IMR-90 (cell line): ENCODE results near the gene AGR3. TPM values are rescaled to one million over a fixed set of nuclear protein-coding genes. Genes with fewer than 3 reads are reported as not detected.

Experiments
- ATAC-seq: fragments of 200-7000 bp; cut with Tn5 transposase; 2 replicates; pipeline ENCODE4 v1.9.1; 2020; ENCODE audit warnings: low read depth, mild to moderate bottlenecking, moderate library complexity
- BruUV-seq: library from RNA; stranded (reverse); fragments of 400-500 nt; replicated peaks from 2 replicates; lab custom pipeline; 2021; lab: Mats Ljungman, UMichigan
- CTCF ChIA-PET: fragments of 300-600 bp; formaldehyde crosslinking; extraction: SDS; loops from one replicate; lab custom pipeline; 2021; ENCODE audit warnings: antibody characterized with exemption; lab: Yijun Ruan, JAX
- POLR2A ChIA-PET: fragments of 300-600 bp; sonication (Branson Sonifier 250); formaldehyde crosslinking; loops from one replicate; lab custom pipeline; 2022; ENCODE audit warnings: antibody characterized with exemption; ENCODE audit not compliant: unreplicated experiment; lab: Charles Lee
- DNase-seq: peaks from one replicate; pipeline ENCODE4 v3.0.0; 2013
- H2AFZ ChIP-seq: replicated peaks from 2 replicates; pipeline ENCODE3; 2013; ENCODE audit warnings: low read length, mild to moderate bottlenecking; ENCODE audit not compliant: poor library complexity
- H2AK5ac ChIP-seq: 2 replicates; pipeline ENCODE4 v1.6.1; 2013; ENCODE audit warnings: low read depth, low read length, inconsistent platforms
- H2AK9ac ChIP-seq: replicated peaks from 2 replicates; pipeline ENCODE3; 2013; ENCODE audit warnings: mild to moderate bottlenecking, low read depth, low read length, moderate library complexity; ENCODE audit not compliant: poor library complexity
- H2BK120ac ChIP-seq: 2 replicates; pipeline ENCODE4 v1.6.1; 2013; ENCODE audit warnings: low read depth, low read length, inconsistent platforms
- H2BK15ac ChIP-seq: 3 replicates; pipeline ENCODE4 v1.6.1; 2013; ENCODE audit warnings: low read depth, low read length, inconsistent platforms
- H2BK20ac ChIP-seq: 2 replicates; pipeline ENCODE4 v1.6.1; 2013; ENCODE audit warnings: low read depth, mild to moderate bottlenecking, inconsistent platforms, low read length, moderate library complexity
- H2BK5ac ChIP-seq: 2 replicates; pipeline ENCODE4 v1.6.1; 2013; ENCODE audit warnings: mild to moderate bottlenecking, low read depth, low read length, inconsistent platforms; ENCODE audit not compliant: poor library complexity, severe bottlenecking
- H3K14ac ChIP-seq: replicated peaks from 2 replicates; pipeline ENCODE4 v1.6.1; 2013; ENCODE audit warnings: low read depth, low read length, inconsistent platforms
- H3K18ac ChIP-seq: 2 replicates; pipeline ENCODE4 v1.6.1; 2013; ENCODE audit warnings: low read depth, low read length, control low read depth
- H3K23ac ChIP-seq: 2 replicates; pipeline ENCODE4 v1.6.1; 2013; ENCODE audit warnings: low read depth, low read length, inconsistent platforms
- H3K27ac ChIP-seq: 2 replicates; pipeline ENCODE4 v1.5.1; 2013; ENCODE audit warnings: mild to moderate bottlenecking, control low read depth, low read length; ENCODE audit not compliant: insufficient read depth
- H3K27me3 ChIP-seq: 2 replicates; pipeline ENCODE4 v1.6.1; 2013; ENCODE audit warnings: low read length; ENCODE audit not compliant: control insufficient read depth, insufficient read depth
- H3K36me3 ChIP-seq: 2 replicates; pipeline ENCODE4 v1.6.1; 2013; ENCODE audit warnings: low read length, mixed read lengths; ENCODE audit not compliant: control insufficient read depth, insufficient read depth
- H3K4ac ChIP-seq: 2 replicates; pipeline ENCODE4 v1.6.1; 2013; ENCODE audit warnings: low read depth, low read length, inconsistent platforms
- H3K4me1 ChIP-seq: 2 replicates; pipeline ENCODE4 v1.6.1; 2013; ENCODE audit warnings: low read length, mixed read lengths; ENCODE audit not compliant: control insufficient read depth, insufficient read depth
- H3K4me2 ChIP-seq: 2 replicates; pipeline ENCODE4 v1.6.1; 2013; ENCODE audit warnings: low read depth, mild to moderate bottlenecking, control low read depth, low read length, moderate library complexity
- H3K4me3 ChIP-seq: 2 replicates; pipeline ENCODE4 v1.5.1; 2013; ENCODE audit warnings: low read depth, mild to moderate bottlenecking, control low read depth, low read length, moderate library complexity; ENCODE audit not compliant: insufficient read depth
- H3K56ac ChIP-seq: 2 replicates; pipeline ENCODE4 v1.6.1; 2013; ENCODE audit warnings: low read length, inconsistent platforms; ENCODE audit not compliant: insufficient read depth; ENCODE audit errors: extremely low read depth
- H3K79me1 ChIP-seq, 2 experiments: 2 replicates each; pipeline ENCODE4 v1.6.1; 2013; ENCODE audit warnings: low read length in 2 of 2, inconsistent platforms in 1 of 2, low read depth in 1 of 2
- H3K9ac ChIP-seq: 2 replicates; pipeline ENCODE4 v1.6.1; 2013; ENCODE audit warnings: low read depth, low read length, control low read depth
- H3K9me1 ChIP-seq: 2 replicates; pipeline ENCODE4 v1.6.1; 2013; ENCODE audit warnings: low read length, inconsistent platforms; ENCODE audit not compliant: insufficient read depth
- H3K9me3 ChIP-seq: 2 replicates; pipeline ENCODE4 v1.6.1; 2013; ENCODE audit warnings: low read length; ENCODE audit not compliant: control insufficient read depth, insufficient read depth
- H4K20me1 ChIP-seq: 2 replicates; pipeline ENCODE4 v1.6.1; 2013; ENCODE audit warnings: low read length, inconsistent platforms; ENCODE audit not compliant: insufficient read depth
- H4K5ac ChIP-seq: 2 replicates; pipeline ENCODE4 v1.6.1; 2013; ENCODE audit warnings: mild to moderate bottlenecking, low read depth, low read length, control low read depth
- H4K8ac ChIP-seq, 2 experiments: 2 replicates each; pipeline ENCODE4 v1.6.1; 2013; ENCODE audit warnings: low read depth in 2 of 2, low read length in 2 of 2, control low read depth in 1 of 2, inconsistent platforms in 1 of 2
- H4K91ac ChIP-seq: 2 replicates; pipeline ENCODE4 v1.6.1; 2013; ENCODE audit warnings: low read depth, low read length, inconsistent platforms; ENCODE audit not compliant: insufficient read depth
- MAFK ChIP-seq: IDR thresholded peaks from 2 replicates; pipeline ENCODE4 v1.6.1; 2012; ENCODE audit warnings: low read depth, low read length, improper control_type of control experiment
- WGBS, 2 experiments: methylation state at CpG; one replicate each; pipeline versions ENCODE4 v1.1.5 to v1.1.7; 2013; ENCODE audit warnings: missing lambda C conversion rate in 2 of 2; ENCODE audit not compliant: insufficient read length in 1 of 2; ENCODE audit errors: extremely low coverage in 2 of 2; 5-methylcytosine and 5-hydroxymethylcytosine counted together
- dilution Hi-C: fragments of 300-500 bp; cut with HindIII; formaldehyde crosslinking; loops from one replicate; pipeline ENCODE4 v1.14.3; 2018; ENCODE audit warnings: low sequenced_read_pairs; ENCODE audit not compliant: unreplicated experiment
- in situ Hi-C: fragments of 300-500 bp; cut with MboI; formaldehyde crosslinking; loops from 3 replicates; pipeline ENCODE4 v1.14.3; 2019; ENCODE audit warnings: low sequenced_read_pairs, inconsistent platforms, mixed read lengths
- intact Hi-C: fragments of 100-400 bp; cut with micrococcal nuclease; formaldehyde crosslinking; loops from 2 replicates; pipeline ENCODE4 v1.10.0; 2022
- polyA plus RNA-seq, 3 experiments: library from polyadenylated mRNA; depleted of rRNA; stranded (reverse); fragments of >200 nt; gene quantifications; 2 replicates each; pipeline ENCODE4 v1.2.3, GENCODE V29; 2012; ENCODE audit warnings: low replicate concordance in 1 of 3
- total RNA-seq: library from RNA; depleted of rRNA; stranded (reverse); fragments of >200 nt; gene quantifications from 2 replicates; pipeline ENCODE4 v1.2.3, GENCODE V29; 2012
- TF ChIP-seq, protein P1 (sequence below): fragments of 150-350 bp; IDR thresholded peaks from 2 replicates; pipeline ENCODE4 v1.6.1; 2016; ENCODE audit warnings: low read depth, mild to moderate bottlenecking, low read length, moderate library complexity, borderline replicate concordance

Gene AGR3
- total and polyA plus RNA-seq, 2 of the 4 experiments (the other 2 are of a cell fraction) = not detected

- TF ChIP-seq, protein P1, sequence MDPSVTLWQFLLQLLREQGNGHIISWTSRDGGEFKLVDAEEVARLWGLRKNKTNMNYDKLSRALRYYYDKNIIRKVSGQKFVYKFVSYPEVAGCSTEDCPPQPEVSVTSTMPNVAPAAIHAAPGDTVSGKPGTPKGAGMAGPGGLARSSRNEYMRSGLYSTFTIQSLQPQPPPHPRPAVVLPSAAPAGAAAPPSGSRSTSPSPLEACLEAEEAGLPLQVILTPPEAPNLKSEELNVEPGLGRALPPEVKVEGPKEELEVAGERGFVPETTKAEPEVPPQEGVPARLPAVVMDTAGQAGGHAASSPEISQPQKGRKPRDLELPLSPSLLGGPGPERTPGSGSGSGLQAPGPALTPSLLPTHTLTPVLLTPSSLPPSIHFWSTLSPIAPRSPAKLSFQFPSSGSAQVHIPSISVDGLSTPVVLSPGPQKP = no peak
Measured at GRCh38 chr7:16845746-16846145, 36.0 kb downstream of the AGR3 start (continued).

GRCh38 chr7:16841681-16842080 is 40.1 kb downstream of the AGR3 start:
- no peak overlapping the region for H4K5ac ChIP-seq
- in situ Hi-C loops = no loop called here
- peak overlapping the region; percentile 20; the same call in 1 of the 2 replicates for H3K23ac ChIP-seq
- no peak overlapping the region for H2BK15ac ChIP-seq
- intact Hi-C loops = no loop called here
- H3K79me1 ChIP-seq = no peaks in the 10 kb centered on the region
- H4K91ac ChIP-seq = no peak overlapping the region
- H3K27me3 ChIP-seq = no peaks in the 10 kb centered on the region; the same call in 1 of the 2 replicates
- no peak overlapping the region; the same call in 1 of the 2 replicates for H3K4me2 ChIP-seq
- ChIA-PET POLR2A (no interaction called here), CTCF (interaction anchor here (0.6 kb wide), 1 partner anchor 40 kb away, joined by 3 read pairs; no protein-coding TSS in a partner anchor)
- peak; percentile 48; the same call in 1 of the 2 replicates for ATAC-seq
- peak overlapping the region; percentile 62; the same call in 1 of the 2 replicates for H3K14ac ChIP-seq
- no peak overlapping the region for H4K8ac ChIP-seq
- no TSS peak for BruUV-seq
- DNase-seq = peak; percentile 62
- H2BK20ac ChIP-seq = peak overlapping the region; percentile 58; the same call in 1 of the 2 replicates
- no peak overlapping the region; the same call in 1 of the 2 replicates for H3K4ac ChIP-seq
- H2AFZ ChIP-seq = no peak overlapping the region
- H3K18ac ChIP-seq = peak overlapping the region; percentile 4
- TF ChIP-seq MAFK = no peak
- H3K9me1 ChIP-seq = no peaks in the 10 kb centered on the region
- peak overlapping the region; percentile 11 for H2BK5ac ChIP-seq
- peak overlapping the region; percentile 52; the same call in 1 of the 2 replicates for H2BK120ac ChIP-seq
- H3K9ac ChIP-seq = no peak overlapping the region
- no peak overlapping the region for H3K27ac ChIP-seq
- no peaks in the 10 kb centered on the region for H3K36me3 ChIP-seq
- no peak overlapping the region for H2AK9ac ChIP-seq
- H3K56ac ChIP-seq = no peak overlapping the region
- H3K4me3 ChIP-seq = no peak overlapping the region
- H3K4me1 ChIP-seq = peaks cover 9% of the 10 kb centered on the region
- dilution Hi-C loops = no loop called here
- no peaks in the 10 kb centered on the region for H4K20me1 ChIP-seq
- 0 out of 2 replicates have a peak overlapping the region, but pooled peaks have one; percentile 18 for H2AK5ac ChIP-seq
- WGBS, 2 experiments = no CpG with 5 or more reads among the region's 4 CpGs
- H3K9me3 ChIP-seq = no peaks in the 10 kb centered on the region
